GM13977 (cell line): ENCODE results near the gene MAGI2.

Experiments used
- DNase-seq: peaks from one replicate; pipeline ENCODE4 v3.0.0; 2012; ENCODE audit warnings: low spot score
- CTCF ChIP-seq: IDR thresholded peaks from 2 replicates; pipeline ENCODE4 v1.5.1; 2012; ENCODE audit warnings: mild to moderate bottlenecking, control low read depth; ENCODE audit not compliant: insufficient read depth; ENCODE audit errors: extremely low read depth, missing control alignments
- in situ Hi-C: fragments of 300-500 bp; cut with MboI; formaldehyde crosslinking; loops from one replicate; pipeline ENCODE4 v1.12.0; 2022; ENCODE audit warnings: low sequenced_read_pairs, low pct_unique_long_range_greater_than_20kb, mixed read lengths, inconsistent platforms; ENCODE audit not compliant: unreplicated experiment

The MAGI2 gene

GRCh38 chr7:79236352-79237028 lies 217.0 kb downstream of the MAGI2 start:
- TF ChIP-seq CTCF, result no peak
- in situ Hi-C loops, result no loop called here

GRCh38 chr7:79227044-79227443 lies 226.4 kb downstream of the MAGI2 start:
- no peak for DNase-seq
- in situ Hi-C loops, result no loop called here
- no peak for TF ChIP-seq CTCF

More at GRCh38 chr7:79236352-79237028, 217.0 kb downstream of the MAGI2 start:
- DNase-seq, result no peak

GRCh38 chr7:79221211-79221610 lies 232.3 kb downstream of the MAGI2 start:
- in situ Hi-C loops, result no loop called here
- TF ChIP-seq CTCF, result no peak
- no peak for DNase-seq

- no peak for TF ChIP-seq CTCF
- no peak for DNase-seq
- in situ Hi-C loops, result no loop called here
Observed at GRCh38 chr7:79217976-79218626, 235.4 kb downstream of the MAGI2 start.

- DNase-seq, result no peak
- no peak for TF ChIP-seq CTCF
- in situ Hi-C loops, result no loop called here
Observed at GRCh38 chr7:79217468-79217867, 236.0 kb downstream of the MAGI2 start.

GRCh38 chr7:79216236-79216635 lies 237.2 kb downstream of the MAGI2 start:
- no peak for TF ChIP-seq CTCF
- in situ Hi-C loops, result no loop called here

GRCh38 chr7:79212334-79212733 lies 241.1 kb downstream of the MAGI2 start:
- in situ Hi-C loops, result no loop called here
- no peak for TF ChIP-seq CTCF
- no peak for DNase-seq

More at GRCh38 chr7:79216236-79216635, 237.2 kb downstream of the MAGI2 start:
- no peak for DNase-seq
